GM10266 (cell line): ENCODE results near the gene FGFBP2.

Experiments used
- DNase-seq: peaks from one replicate; pipeline ENCODE4 v3.0.0; 2012; ENCODE audit errors: extremely low spot score
- CTCF ChIP-seq: IDR thresholded peaks from 2 replicates; pipeline ENCODE4 v1.5.1; 2012; ENCODE audit warnings: mild to moderate bottlenecking, low read depth; ENCODE audit not compliant: control insufficient read depth, insufficient read depth; ENCODE audit errors: missing control alignments

The FGFBP2 gene

GRCh38 chr4:15930314-15930713 lies 32.7 kb downstream of the FGFBP2 start:
- no peak for TF ChIP-seq CTCF
- DNase-seq = no peak

- DNase-seq = no peak
- no peak for TF ChIP-seq CTCF
These were observed 33.4 kb downstream of the FGFBP2 start for GRCh38 chr4:15929540-15929939.

DNA sequence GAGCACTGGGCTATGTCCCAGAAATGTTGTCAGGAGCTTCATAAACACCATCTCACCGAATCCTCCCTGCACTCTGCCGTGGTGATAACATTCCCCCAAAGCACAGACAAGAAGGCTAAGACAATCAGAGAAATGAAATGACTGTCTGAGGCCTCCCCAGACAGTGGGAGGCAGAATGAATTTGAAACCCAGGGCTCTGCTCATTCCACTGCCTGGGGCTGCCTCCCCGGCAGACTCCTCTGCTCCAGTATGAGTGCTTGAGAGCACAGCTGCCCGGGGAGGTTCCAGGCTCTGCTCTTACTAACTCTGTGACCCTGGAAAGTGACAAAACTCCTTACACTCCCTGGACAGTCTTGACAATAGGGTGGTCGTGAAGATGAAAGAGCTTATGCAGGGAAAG lies 34.1 kb downstream of the FGFBP2 start:
- TF ChIP-seq CTCF = no peak
- DNase-seq = no peak

DNA sequence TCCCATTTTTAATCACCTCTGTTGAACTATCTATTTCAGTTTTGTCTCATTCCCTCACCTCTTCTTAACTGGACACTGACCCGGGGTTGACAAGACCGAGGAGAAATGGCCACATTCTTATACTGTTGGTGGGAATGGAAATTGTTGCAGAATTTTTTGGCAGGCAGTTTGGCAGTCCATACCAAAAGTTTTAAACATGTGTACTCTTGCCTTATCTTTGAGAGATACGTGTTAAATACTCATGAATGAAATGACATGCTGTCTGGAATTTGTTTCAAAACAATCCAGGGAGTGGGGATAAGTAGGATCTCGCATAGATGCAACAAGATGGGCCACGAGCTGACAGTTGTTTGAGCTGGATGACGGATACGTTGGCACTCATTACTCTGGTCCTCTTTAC lies 36.5 kb downstream of the FGFBP2 start:
- TF ChIP-seq CTCF = no peak
- DNase-seq = no peak

- DNase-seq = no peak
- no peak for TF ChIP-seq CTCF
These were observed 37.1 kb downstream of the FGFBP2 start for GRCh38 chr4:15925830-15926229.

DNA sequence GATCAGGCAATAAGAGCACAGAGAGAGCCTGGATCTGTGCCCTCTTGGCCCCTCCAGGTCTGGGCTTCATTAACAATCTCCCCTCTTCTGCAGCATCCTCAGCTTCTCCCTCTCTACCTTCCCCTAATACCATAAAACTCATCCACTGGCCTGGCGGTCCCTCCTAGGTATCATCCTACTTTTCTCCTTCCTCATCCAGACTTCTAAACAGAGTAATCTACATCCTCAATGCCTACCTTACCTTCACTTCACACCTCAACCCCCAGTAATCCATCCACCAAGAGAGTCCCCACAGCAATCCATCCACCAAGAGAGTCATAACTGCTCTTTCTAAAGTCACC lies 41.4 kb downstream of the FGFBP2 start:
- TF ChIP-seq CTCF = no peak
- DNase-seq = no peak

GRCh38 chr4:15920723-15921591 lies 42.0 kb downstream of the FGFBP2 start:
- DNase-seq = no peak
- no peak for TF ChIP-seq CTCF
